ENCODE data around the gene LRMDA. TPM values are rescaled to one million over a fixed set of nuclear protein-coding genes. Genes with fewer than 3 reads are reported as not detected.

LRMDA gene
- total and polyA plus RNA-seq, 2 of the 4 experiments (the other 2 are of a cell fraction), result 0.07 TPM; not detected in 1

- Histone ChIP-seq H3K56ac (ENCODE audit: extremely low read depth, insufficient read depth, low read length) (no peak overlapping the region), H4K5ac (ENCODE audit: low read depth, low read length) (no peak overlapping the region), H3K4ac (ENCODE audit: low read depth, low read length) (no peak overlapping the region), H2BK20ac (ENCODE audit: low read depth, low read length) (no peak overlapping the region), H2AK5ac (ENCODE audit: low read depth, low read length) (no peak overlapping the region), H4K8ac (ENCODE audit: low read depth in 2 of 2, low read length in 2 of 2) (no peak overlapping the region), H2AFZ (replicated peaks; ENCODE audit: low read length, poor library complexity) (no peak overlapping the region), H3K23ac (ENCODE audit: low read depth, low read length) (no peak overlapping the region), H2BK5ac (ENCODE audit: low read depth, low read length, poor library complexity, severe bottlenecking) (no peak overlapping the region), H3K9me3 (ENCODE audit: control insufficient read depth, insufficient read depth, low read length) (no peaks in the 10 kb centered on the region), H3K27me3 (ENCODE audit: control insufficient read depth, insufficient read depth, low read length) (0 out of 2 replicates have a peak, but pooled peaks cover 2% of the 10 kb centered on the region), H2BK15ac (ENCODE audit: low read depth, low read length) (no peak overlapping the region), H3K4me2 (ENCODE audit: low read depth, low read length) (no peak overlapping the region), H3K79me1 (ENCODE audit: low read depth in 1 of 2, low read length in 2 of 2) (no peaks in the 10 kb centered on the region), H3K4me3 (ENCODE audit: insufficient read depth, low read depth, low read length) (no peak overlapping the region), H3K18ac (ENCODE audit: low read depth, low read length) (no peak overlapping the region), H3K14ac (replicated peaks; ENCODE audit: low read depth, low read length) (no peak overlapping the region), H3K36me3 (ENCODE audit: control insufficient read depth, insufficient read depth, low read length) (no peaks in the 10 kb centered on the region), H2BK120ac (ENCODE audit: low read depth, low read length) (no peak overlapping the region), H3K9me1 (ENCODE audit: insufficient read depth, low read length) (no peaks in the 10 kb centered on the region), H3K9ac (ENCODE audit: low read depth, low read length) (no peak overlapping the region), H3K27ac (ENCODE audit: insufficient read depth, low read length) (no peak overlapping the region), H3K4me1 (ENCODE audit: control insufficient read depth, insufficient read depth, low read length) (no peaks in the 10 kb centered on the region), H2AK9ac (replicated peaks; ENCODE audit: low read depth, low read length, poor library complexity) (no peak overlapping the region), H4K91ac (ENCODE audit: insufficient read depth, low read depth, low read length) (no peak overlapping the region), H4K20me1 (ENCODE audit: insufficient read depth, low read length) (no peaks in the 10 kb centered on the region)
- in situ Hi-C loops (cut with MboI; ENCODE audit: low sequenced_read_pairs), result no loop called here
- no CpG with 5 or more reads among the region's 4 CpGs for WGBS, 2 experiments (ENCODE audit: extremely low coverage in 2 of 2, insufficient read length in 1 of 2)
- BruUV-seq (replicated peaks), result no TSS peak
- ChIA-PET POLR2A (ENCODE audit: unreplicated experiment) (no interaction called here), CTCF (no interaction called here)
- TF ChIP-seq RAD21 (IDR thresholded peaks at IDR 0.05; ENCODE audit: low read length) (no peak), CHD1 (IDR thresholded peaks at IDR 0.05; ENCODE audit: low read depth, low read length) (no peak), BHLHE40 (IDR thresholded peaks at IDR 0.05; ENCODE audit: low read depth, low read length) (no peak), CTCF (conservative IDR thresholded peaks at IDR 0.05; ENCODE audit: low read depth, low read length) (no peak), RCOR1 (IDR thresholded peaks at IDR 0.05; ENCODE audit: insufficient replicate concordance, low read length) (no peak), POLR2A (IDR thresholded peaks at IDR 0.05; ENCODE audit: low read depth, low read length) (no peak), RFX5 (IDR thresholded peaks at IDR 0.05; ENCODE audit: low read depth, low read length) (no peak), MXI1 (IDR thresholded peaks at IDR 0.05; ENCODE audit: borderline replicate concordance, low read depth, low read length) (no peak), NFE2L2 (IDR thresholded peaks at IDR 0.05; ENCODE audit: low read depth, low read length) (no peak), CEBPB (IDR thresholded peaks at IDR 0.05; ENCODE audit: low read depth, low read length) (no peak), MAZ (IDR thresholded peaks at IDR 0.05; ENCODE audit: borderline replicate concordance, low read depth, low read length) (no peak), USF2 (IDR thresholded peaks at IDR 0.05; ENCODE audit: low read depth, low read length) (no peak)
- intact Hi-C loops (cut with micrococcal nuclease), result no loop called here
- DNase-seq, result no peak
- ATAC-seq (ENCODE audit: low read depth), result no peak
- dilution Hi-C loops (cut with HindIII; ENCODE audit: low sequenced_read_pairs, unreplicated experiment), result no loop called here
These were observed 247.1 kb downstream of the LRMDA start for GRCh38 chr10:75678527-75678926.

All from IMR-90 (cell line).